Measurements from ENCODE around the gene SHCBP1L. TPM values are rescaled to one million over a fixed set of nuclear protein-coding genes. Genes with fewer than 3 reads are reported as not detected.

The SHCBP1L gene
- polyA plus RNA-seq, 1 donor: 0.03 TPM

DNA sequence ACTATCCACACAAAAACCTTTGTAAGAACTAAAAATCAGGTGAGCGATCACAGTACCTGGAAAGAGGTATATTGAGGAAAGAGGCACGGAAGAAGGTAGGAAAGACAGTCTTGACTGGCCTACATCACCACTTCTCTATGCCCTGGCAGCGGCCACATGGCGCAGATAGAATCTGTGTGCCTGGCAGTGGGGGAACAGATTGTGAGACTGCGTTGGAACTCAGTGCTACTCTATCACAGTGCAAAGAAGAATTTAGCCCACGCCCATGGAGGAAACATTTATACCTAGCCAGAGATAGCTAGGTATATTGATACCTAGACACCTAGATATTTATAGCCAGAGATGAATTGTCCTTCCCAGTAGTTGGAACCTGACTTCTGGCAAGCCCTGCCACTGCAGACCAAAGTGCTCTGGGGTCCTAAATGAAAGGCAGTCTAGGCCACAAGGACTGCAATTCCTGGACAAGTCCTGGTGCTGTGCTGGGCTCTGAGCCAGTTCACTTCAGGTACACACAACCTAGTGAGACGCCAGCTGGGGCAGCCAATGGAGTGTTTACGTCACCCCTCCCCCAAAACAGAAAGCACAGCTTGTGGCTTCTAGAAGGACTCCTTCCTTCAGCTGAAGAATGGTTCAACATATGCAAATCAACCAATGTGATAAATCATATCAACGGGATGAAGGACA is 61.9 kb downstream of the SHCBP1L start:
- H3K36me3 ChIP-seq (ENCODE audit: control insufficient read depth, insufficient read depth, low read length): peaks cover 29% of the 10 kb centered on the region
- no peaks in the 10 kb centered on the region for H3K27me3 ChIP-seq (ENCODE audit: control insufficient read depth, insufficient read depth, low read length)
- no peak overlapping the region for H3K27ac ChIP-seq (ENCODE audit: low read length)
- no peaks in the 10 kb centered on the region for H3K4me1 ChIP-seq (ENCODE audit: control insufficient read depth, insufficient read depth, low read length)
- H3K4me3 ChIP-seq (ENCODE audit: low read length): no peak overlapping the region
- WGBS (ENCODE audit: insufficient coverage, low lambda C conversion rate): 60% methylated on average over 1 of the region's 9 CpGs
- no peaks in the 10 kb centered on the region for H3K9me3 ChIP-seq (ENCODE audit: control insufficient read depth, low read depth, low read length)
- no peak for DNase-seq

DNA sequence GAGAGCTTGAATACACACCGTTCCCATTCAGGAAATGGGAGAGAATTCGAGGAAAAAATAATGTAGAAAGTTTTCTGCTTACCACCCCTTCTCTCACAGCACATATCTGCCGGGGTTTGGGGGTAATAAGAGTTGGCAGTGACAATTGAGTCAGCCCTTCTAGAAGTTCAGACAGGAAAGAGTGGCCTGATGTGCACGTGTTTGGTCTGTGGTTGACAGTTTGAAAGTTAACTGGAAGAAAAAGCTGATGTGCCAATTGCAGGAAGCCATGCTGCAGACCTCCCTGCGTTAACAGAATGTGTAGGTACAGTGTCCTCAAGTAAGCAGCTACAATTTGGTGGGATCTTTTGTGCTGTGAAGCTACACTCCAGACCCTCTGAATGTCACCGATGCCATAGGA is 63.0 kb downstream of the SHCBP1L start:
- H3K9me3 ChIP-seq (ENCODE audit: control insufficient read depth, low read depth, low read length): no peaks in the 10 kb centered on the region
- no peak overlapping the region for H3K27ac ChIP-seq (ENCODE audit: low read length)
- H3K4me1 ChIP-seq (ENCODE audit: control insufficient read depth, insufficient read depth, low read length): no peaks in the 10 kb centered on the region
- WGBS (ENCODE audit: insufficient coverage, low lambda C conversion rate): no CpG with 5 or more reads among the region's 6 CpGs
- peaks cover 36% of the 10 kb centered on the region for H3K36me3 ChIP-seq (ENCODE audit: control insufficient read depth, insufficient read depth, low read length)
- DNase-seq: no peak
- no peaks in the 10 kb centered on the region for H3K27me3 ChIP-seq (ENCODE audit: control insufficient read depth, insufficient read depth, low read length)
- no peak overlapping the region for H3K4me3 ChIP-seq (ENCODE audit: low read length)

DNA sequence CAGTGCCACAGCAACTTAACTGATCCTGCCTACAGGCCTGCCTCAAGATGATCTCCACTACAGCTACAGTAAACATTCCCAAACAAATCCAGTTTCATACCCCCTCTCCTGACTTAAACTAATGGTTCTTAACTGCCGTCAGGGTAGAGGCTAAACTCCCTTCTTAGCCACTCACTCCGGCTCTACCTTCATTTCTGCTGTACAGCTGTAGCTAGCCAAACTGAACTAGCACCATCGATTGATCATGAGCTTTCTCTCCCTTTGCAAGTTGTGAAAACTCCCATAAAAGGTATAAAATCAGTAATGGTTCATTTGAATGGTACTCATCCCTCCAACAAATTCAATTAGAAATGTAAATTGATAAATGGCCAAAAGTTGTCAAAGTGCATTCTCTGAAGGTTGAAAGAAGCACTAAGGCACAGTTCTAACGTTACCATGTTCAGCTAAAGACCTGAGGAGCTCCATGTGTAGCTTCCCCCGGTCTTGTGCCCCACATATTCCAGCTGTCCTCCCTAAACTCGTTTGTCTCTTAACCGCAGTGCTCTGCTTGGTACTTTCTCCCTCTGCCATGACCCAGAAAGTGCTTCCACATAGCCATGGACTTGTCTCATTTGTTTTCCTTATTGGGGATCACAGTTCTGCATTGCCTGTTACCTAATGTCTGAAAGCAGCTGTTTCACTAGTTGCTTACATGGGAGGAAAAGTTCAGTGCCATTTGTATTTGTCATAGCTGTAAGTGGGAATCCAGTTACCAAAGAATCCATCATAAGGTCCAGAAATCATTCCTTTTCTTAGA is 64.0 kb downstream of the SHCBP1L start:
- no peak overlapping the region for H3K4me3 ChIP-seq (ENCODE audit: low read length)
- no peaks in the 10 kb centered on the region for H3K4me1 ChIP-seq (ENCODE audit: control insufficient read depth, insufficient read depth, low read length)
- WGBS (ENCODE audit: insufficient coverage, low lambda C conversion rate): 70% methylated on average over 2 of the region's 7 CpGs
- H3K9me3 ChIP-seq (ENCODE audit: control insufficient read depth, low read depth, low read length): no peaks in the 10 kb centered on the region
- no peaks in the 10 kb centered on the region for H3K27me3 ChIP-seq (ENCODE audit: control insufficient read depth, insufficient read depth, low read length)
- no peak for DNase-seq
- H3K27ac ChIP-seq (ENCODE audit: low read length): no peak overlapping the region
- peaks cover 46% of the 10 kb centered on the region for H3K36me3 ChIP-seq (ENCODE audit: control insufficient read depth, insufficient read depth, low read length)

DNA sequence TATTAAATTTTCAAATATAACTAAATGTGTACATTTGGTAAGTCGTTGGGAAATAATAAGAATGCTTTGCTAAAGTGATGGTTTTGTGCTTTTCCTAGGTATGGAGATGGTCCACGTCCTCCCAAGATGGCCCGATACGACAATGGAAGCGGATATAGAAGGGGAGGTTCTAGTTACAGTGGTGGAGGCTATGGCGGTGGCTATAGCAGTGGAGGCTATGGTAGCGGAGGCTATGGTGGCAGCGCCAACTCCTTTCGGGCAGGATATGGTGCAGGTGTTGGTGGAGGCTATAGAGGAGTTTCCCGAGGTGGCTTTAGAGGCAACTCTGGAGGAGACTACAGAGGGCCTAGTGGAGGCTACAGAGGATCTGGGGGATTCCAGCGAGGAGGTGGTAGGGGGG is 66.0 kb downstream of the SHCBP1L start:
- Histone ChIP-seq H3K4me1 (ENCODE audit: control insufficient read depth, insufficient read depth, low read length) (no peaks in the 10 kb centered on the region), H3K27ac (ENCODE audit: low read length) (no peak overlapping the region), H3K4me3 (ENCODE audit: low read length) (no peak overlapping the region), H3K9me3 (ENCODE audit: control insufficient read depth, low read depth, low read length) (no peaks in the 10 kb centered on the region), H3K27me3 (ENCODE audit: control insufficient read depth, insufficient read depth, low read length) (no peaks in the 10 kb centered on the region), H3K36me3 (ENCODE audit: control insufficient read depth, insufficient read depth, low read length) (peaks cover 63% of the 10 kb centered on the region)
- whole genome bisulfite sequencing (ENCODE audit: insufficient coverage, low lambda C conversion rate): 100% methylated on average over 2 of the region's 11 CpGs
- no peak for DNase-seq

DNA sequence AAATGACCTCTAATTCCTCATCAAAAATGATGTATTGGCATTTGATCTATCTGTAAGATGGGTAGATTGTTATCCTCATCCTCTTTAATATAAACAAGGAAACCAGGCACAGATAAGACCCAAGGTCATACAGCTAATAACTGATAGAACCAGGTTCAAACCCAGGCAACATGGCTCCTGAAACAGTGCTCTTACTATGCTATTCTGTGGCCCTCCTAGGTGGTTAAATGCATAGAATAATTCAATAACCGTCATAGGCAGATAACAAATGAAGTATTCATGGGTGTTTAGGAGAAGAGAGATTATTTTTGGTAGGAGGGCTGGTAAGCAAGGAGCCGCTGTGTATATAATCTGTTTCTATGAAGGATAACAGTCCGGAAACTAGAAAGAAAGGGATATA is 67.4 kb downstream of the SHCBP1L start:
- Histone ChIP-seq H3K4me3 (ENCODE audit: low read length) (no peak overlapping the region), H3K27me3 (ENCODE audit: control insufficient read depth, insufficient read depth, low read length) (no peaks in the 10 kb centered on the region), H3K36me3 (ENCODE audit: control insufficient read depth, insufficient read depth, low read length) (peaks cover 75% of the 10 kb centered on the region), H3K4me1 (ENCODE audit: control insufficient read depth, insufficient read depth, low read length) (no peaks in the 10 kb centered on the region), H3K9me3 (ENCODE audit: control insufficient read depth, low read depth, low read length) (no peaks in the 10 kb centered on the region), H3K27ac (ENCODE audit: low read length) (no peak overlapping the region)
- 100% methylated on average over 2 of the region's 3 CpGs for WGBS (ENCODE audit: insufficient coverage, low lambda C conversion rate)
- no peak for DNase-seq

DNA sequence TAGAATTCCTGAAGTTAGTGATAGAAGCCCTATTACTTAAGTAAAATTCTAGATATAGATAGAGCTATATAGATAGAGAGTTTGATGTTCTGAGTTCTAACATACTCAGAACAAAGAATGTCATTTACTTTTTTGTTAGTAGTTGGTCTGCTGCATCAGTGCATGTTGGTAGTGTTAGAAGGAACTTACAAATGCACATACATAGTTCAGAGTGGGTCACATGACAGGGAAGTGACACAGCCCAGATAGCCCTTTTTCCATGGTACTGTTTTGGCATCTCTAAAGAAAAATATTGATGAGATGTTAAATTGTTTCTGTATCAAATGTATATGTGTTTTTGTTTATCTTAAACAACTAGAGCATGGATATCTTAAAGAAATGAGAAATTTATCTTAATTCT is 68.1 kb downstream of the SHCBP1L start:
- Histone ChIP-seq H3K36me3 (ENCODE audit: control insufficient read depth, insufficient read depth, low read length) (peaks cover 79% of the 10 kb centered on the region), H3K4me3 (ENCODE audit: low read length) (no peak overlapping the region), H3K9me3 (ENCODE audit: control insufficient read depth, low read depth, low read length) (no peaks in the 10 kb centered on the region), H3K27ac (ENCODE audit: low read length) (no peak overlapping the region), H3K27me3 (ENCODE audit: control insufficient read depth, insufficient read depth, low read length) (no peaks in the 10 kb centered on the region), H3K4me1 (ENCODE audit: control insufficient read depth, insufficient read depth, low read length) (no peaks in the 10 kb centered on the region)
- DNase-seq: no peak

DNA sequence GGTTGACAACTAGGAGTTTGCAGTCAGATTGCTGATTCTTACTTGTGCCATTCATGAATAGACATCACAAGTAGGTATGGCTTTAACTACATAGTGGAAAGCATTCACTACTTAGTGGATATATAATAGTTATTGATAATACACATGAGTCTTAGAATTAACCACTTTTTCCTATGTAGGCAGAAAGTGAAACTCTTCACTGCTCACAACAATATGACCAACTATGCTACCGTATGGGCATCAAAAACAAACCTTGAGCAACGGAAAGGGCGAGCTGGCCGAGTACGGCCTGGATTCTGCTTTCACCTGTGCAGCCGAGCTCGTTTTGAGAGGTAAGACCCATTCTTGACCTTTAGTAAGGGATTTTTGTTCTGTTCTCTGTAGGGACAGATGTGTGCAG is 75.1 kb downstream of the SHCBP1L start:
- no peak overlapping the region for H3K27ac ChIP-seq (ENCODE audit: low read length)
- H3K27me3 ChIP-seq (ENCODE audit: control insufficient read depth, insufficient read depth, low read length): no peaks in the 10 kb centered on the region
- no peak overlapping the region for H3K4me3 ChIP-seq (ENCODE audit: low read length)
- no peaks in the 10 kb centered on the region for H3K9me3 ChIP-seq (ENCODE audit: control insufficient read depth, low read depth, low read length)
- no CpG with 5 or more reads among the region's 7 CpGs for WGBS (ENCODE audit: insufficient coverage, low lambda C conversion rate)
- no peak for DNase-seq
- H3K4me1 ChIP-seq (ENCODE audit: control insufficient read depth, insufficient read depth, low read length): no peaks in the 10 kb centered on the region
- peaks cover 89% of the 10 kb centered on the region for H3K36me3 ChIP-seq (ENCODE audit: control insufficient read depth, insufficient read depth, low read length)

DNA sequence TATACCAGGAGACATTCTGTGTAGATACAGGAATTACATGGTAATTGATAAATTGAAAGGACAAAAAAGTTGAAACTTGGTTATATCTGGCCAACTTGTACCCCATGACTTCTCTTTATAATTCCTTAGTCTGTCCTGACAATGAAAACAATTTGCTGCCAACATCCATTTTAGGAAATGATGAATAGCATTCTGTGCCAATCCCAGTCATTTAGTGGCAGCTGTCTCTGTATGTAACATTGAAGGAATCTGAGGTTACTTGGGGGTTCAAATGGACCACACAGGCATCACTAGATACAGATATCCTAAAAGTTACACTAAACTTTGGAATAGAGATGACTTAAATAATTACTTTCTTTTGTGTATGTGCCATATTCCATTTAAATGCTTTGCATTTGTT is 75.6 kb downstream of the SHCBP1L start:
- no peak overlapping the region for H3K4me3 ChIP-seq (ENCODE audit: low read length)
- DNase-seq: no peak
- no peaks in the 10 kb centered on the region for H3K9me3 ChIP-seq (ENCODE audit: control insufficient read depth, low read depth, low read length)
- H3K36me3 ChIP-seq (ENCODE audit: control insufficient read depth, insufficient read depth, low read length): peaks cover 90% of the 10 kb centered on the region
- H3K27ac ChIP-seq (ENCODE audit: low read length): no peak overlapping the region
- no peaks in the 10 kb centered on the region for H3K4me1 ChIP-seq (ENCODE audit: control insufficient read depth, insufficient read depth, low read length)
- H3K27me3 ChIP-seq (ENCODE audit: control insufficient read depth, insufficient read depth, low read length): no peaks in the 10 kb centered on the region

DNA sequence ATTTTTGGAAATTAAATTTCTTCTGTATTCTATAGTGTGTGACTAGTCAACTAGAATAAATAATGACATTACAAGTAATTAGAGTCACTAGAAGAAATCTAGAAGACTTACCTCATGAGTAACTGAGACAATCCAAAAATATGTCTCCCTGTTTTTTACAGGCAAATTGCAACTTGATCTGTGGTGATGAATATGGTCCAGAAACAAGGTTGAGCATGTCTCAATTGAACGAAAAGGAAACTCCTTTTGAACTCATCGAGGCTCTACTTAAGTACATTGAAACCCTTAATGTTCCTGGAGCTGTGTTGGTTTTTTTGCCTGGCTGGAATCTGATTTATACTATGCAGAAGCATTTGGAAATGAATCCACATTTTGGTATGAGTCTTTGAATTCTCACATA is 77.1 kb downstream of the SHCBP1L start:
- H3K9me3 ChIP-seq (ENCODE audit: control insufficient read depth, low read depth, low read length): no peaks in the 10 kb centered on the region
- H3K4me1 ChIP-seq (ENCODE audit: control insufficient read depth, insufficient read depth, low read length): no peaks in the 10 kb centered on the region
- H3K27me3 ChIP-seq (ENCODE audit: control insufficient read depth, insufficient read depth, low read length): no peaks in the 10 kb centered on the region
- H3K4me3 ChIP-seq (ENCODE audit: low read length): no peak overlapping the region
- no CpG with 5 or more reads among the region's 2 CpGs for WGBS (ENCODE audit: insufficient coverage, low lambda C conversion rate)
- peaks cover 87% of the 10 kb centered on the region for H3K36me3 ChIP-seq (ENCODE audit: control insufficient read depth, insufficient read depth, low read length)
- no peak for DNase-seq
- no peak overlapping the region for H3K27ac ChIP-seq (ENCODE audit: low read length)

DNA sequence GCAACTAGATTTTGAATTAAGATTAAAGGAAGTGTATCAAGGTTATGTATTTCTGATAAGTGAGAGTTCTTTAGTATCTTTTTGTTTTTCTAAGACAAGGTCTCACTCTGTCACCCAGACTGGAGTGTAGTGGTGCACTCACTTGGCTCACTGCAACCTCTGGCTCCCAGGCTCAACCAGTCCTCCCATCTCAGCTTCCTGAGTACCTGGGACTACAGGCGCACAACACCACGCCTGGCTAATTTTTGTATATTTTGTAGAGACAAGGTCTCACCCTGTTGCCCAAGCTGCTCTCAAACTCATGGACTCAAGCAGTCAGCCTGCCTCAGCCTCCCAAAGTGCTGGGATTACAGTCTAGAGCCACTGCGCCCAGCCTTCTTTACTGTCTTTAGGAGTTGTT is 80.1 kb downstream of the SHCBP1L start:
- Histone ChIP-seq H3K4me3 (ENCODE audit: low read length) (no peak overlapping the region), H3K36me3 (ENCODE audit: control insufficient read depth, insufficient read depth, low read length) (peaks cover 76% of the 10 kb centered on the region), H3K4me1 (ENCODE audit: control insufficient read depth, insufficient read depth, low read length) (no peaks in the 10 kb centered on the region), H3K27me3 (ENCODE audit: control insufficient read depth, insufficient read depth, low read length) (no peaks in the 10 kb centered on the region), H3K27ac (ENCODE audit: low read length) (no peak overlapping the region), H3K9me3 (ENCODE audit: control insufficient read depth, low read depth, low read length) (no peaks in the 10 kb centered on the region)
- DNase-seq: no peak
- WGBS (ENCODE audit: insufficient coverage, low lambda C conversion rate): no CpG with 5 or more reads among the region's 3 CpGs

DNA sequence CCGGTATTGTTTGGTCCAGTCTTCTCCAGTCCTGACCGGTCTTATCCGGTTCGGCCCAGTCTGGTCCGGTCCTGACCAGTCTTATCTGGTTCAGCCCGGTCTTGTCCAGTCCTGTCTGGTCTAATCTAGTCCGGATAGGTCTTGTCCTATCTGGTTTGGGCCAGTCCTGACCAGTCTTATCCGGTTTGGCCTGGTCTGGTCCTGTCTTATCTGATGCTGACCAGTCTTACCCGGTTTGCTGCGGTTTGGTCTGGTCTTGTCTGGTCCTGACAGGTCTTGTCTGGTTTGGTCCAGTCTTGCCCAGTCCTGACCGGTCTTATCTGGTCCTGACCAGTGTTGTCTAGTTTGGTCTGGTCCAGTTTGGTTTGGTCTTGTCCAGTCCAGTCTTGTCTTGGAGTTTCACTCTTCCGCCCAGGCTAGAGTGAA is 83.7 kb downstream of the SHCBP1L start:
- WGBS (ENCODE audit: insufficient coverage, low lambda C conversion rate): no CpG with 5 or more reads among the region's 12 CpGs
- Histone ChIP-seq H3K9me3 (ENCODE audit: control insufficient read depth, low read depth, low read length) (no peaks in the 10 kb centered on the region), H3K36me3 (ENCODE audit: control insufficient read depth, insufficient read depth, low read length) (peaks cover 71% of the 10 kb centered on the region), H3K27ac (ENCODE audit: low read length) (no peak overlapping the region), H3K4me1 (ENCODE audit: control insufficient read depth, insufficient read depth, low read length) (no peaks in the 10 kb centered on the region), H3K27me3 (ENCODE audit: control insufficient read depth, insufficient read depth, low read length) (no peaks in the 10 kb centered on the region), H3K4me3 (ENCODE audit: low read length) (no peak overlapping the region)
- no peak for DNase-seq

All from large intestine (tissue), 3 donors.